ENCODE measurements around the gene SCCPDH. TPM values are rescaled to one million over a fixed set of nuclear protein-coding genes. Genes with fewer than 3 reads are reported as not detected.
A peak's percentile ranks its signal among the peaks of the same experiment; 100 is the strongest.

The SCCPDH gene
- total and polyA plus RNA-seq, 2 of the 13 experiments (the other 11 are each of a cell fraction or from before 2014, with no cell fraction given) = 36.7 to 62.3 TPM

DNA sequence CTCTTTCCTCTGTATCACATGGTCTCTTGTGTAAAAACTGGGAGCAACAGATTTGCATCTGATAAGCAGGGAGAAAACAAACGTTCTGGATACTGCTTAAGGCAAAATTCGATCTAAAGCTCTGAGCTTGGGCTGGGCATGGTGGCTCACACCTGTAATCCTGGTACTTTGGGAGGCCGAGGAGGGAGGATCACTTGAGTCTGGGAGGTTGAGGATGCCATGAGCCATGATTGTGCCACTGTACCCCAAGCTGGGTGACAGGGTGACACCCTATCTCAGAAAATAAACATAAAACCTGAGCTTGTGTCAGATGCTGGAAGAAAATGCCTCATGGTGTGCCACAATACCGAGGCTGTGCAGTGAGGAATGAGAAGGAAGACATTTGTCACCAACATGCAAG lies 73.9 kb downstream of the SCCPDH start:
- no peak overlapping the region for H3K27ac ChIP-seq (ENCODE audit: extremely low read length, insufficient read depth, low read length)
- FAIRE-seq (no peak), ATAC-seq (no peak), DNase-seq (ENCODE audit: low spot score) (no peak)
- ChIA-PET POLR2A (no interaction called here), CTCF (ENCODE audit: low intra/inter-chr PET ratio, low total read pairs) (no interaction called here)
- H3K9ac ChIP-seq (ENCODE audit: insufficient read depth, low read depth, low read length) = no peak overlapping the region; the same call in 1 of the 2 replicates
- H2AFZ ChIP-seq (ENCODE audit: low read length) = no peak overlapping the region
- no peak for TF ChIP-seq JDP2 (CRISPR knock-in tag; IDR thresholded peaks at IDR 0.05; ENCODE audit: borderline replicate concordance)
- TF ChIP-seq, protein P1, sequence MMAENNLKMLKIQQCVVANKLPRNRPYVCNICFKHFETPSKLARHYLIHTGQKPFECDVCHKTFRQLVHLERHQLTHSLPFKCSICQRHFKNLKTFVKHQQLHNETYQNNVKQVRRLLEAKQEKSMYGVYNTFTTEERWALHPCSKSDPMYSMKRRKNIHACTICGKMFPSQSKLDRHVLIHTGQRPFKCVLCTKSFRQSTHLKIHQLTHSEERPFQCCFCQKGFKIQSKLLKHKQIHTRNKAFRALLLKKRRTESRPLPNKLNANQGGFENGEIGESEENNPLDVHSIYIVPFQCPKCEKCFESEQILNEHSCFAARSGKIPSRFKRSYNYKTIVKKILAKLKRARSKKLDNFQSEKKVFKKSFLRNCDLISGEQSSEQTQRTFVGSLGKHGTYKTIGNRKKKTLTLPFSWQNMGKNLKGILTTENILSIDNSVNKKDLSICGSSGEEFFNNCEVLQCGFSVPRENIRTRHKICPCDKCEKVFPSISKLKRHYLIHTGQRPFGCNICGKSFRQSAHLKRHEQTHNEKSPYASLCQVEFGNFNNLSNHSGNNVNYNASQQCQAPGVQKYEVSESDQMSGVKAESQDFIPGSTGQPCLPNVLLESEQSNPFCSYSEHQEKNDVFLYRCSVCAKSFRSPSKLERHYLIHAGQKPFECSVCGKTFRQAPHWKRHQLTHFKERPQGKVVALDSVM (CRISPR knock-in tag; IDR thresholded peaks at IDR 0.05) = peak; percentile 64; the same call in 1 of the 2 replicates
- TF ChIP-seq ARNT2 (CRISPR knock-in tag; IDR thresholded peaks at IDR 0.05; ENCODE audit: low read depth) = no peak
- TF ChIP-seq, protein P2, sequence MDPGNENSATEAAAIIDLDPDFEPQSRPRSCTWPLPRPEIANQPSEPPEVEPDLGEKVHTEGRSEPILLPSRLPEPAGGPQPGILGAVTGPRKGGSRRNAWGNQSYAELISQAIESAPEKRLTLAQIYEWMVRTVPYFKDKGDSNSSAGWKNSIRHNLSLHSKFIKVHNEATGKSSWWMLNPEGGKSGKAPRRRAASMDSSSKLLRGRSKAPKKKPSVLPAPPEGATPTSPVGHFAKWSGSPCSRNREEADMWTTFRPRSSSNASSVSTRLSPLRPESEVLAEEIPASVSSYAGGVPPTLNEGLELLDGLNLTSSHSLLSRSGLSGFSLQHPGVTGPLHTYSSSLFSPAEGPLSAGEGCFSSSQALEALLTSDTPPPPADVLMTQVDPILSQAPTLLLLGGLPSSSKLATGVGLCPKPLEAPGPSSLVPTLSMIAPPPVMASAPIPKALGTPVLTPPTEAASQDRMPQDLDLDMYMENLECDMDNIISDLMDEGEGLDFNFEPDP (CRISPR knock-in tag; conservative IDR thresholded peaks at IDR 0.05) = no peak
- TF ChIP-seq ARHGAP35 (CRISPR knock-in tag; IDR thresholded peaks at IDR 0.05; ENCODE audit: borderline replicate concordance) = no peak
- no peak for TF ChIP-seq RARA (CRISPR knock-in tag; IDR thresholded peaks at IDR 0.05)
- TF ChIP-seq, protein P3, sequence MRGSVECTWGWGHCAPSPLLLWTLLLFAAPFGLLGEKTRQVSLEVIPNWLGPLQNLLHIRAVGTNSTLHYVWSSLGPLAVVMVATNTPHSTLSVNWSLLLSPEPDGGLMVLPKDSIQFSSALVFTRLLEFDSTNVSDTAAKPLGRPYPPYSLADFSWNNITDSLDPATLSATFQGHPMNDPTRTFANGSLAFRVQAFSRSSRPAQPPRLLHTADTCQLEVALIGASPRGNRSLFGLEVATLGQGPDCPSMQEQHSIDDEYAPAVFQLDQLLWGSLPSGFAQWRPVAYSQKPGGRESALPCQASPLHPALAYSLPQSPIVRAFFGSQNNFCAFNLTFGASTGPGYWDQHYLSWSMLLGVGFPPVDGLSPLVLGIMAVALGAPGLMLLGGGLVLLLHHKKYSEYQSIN (CRISPR knock-in tag; IDR thresholded peaks at IDR 0.05; ENCODE audit: borderline replicate concordance) = no peak
- no peak for TF ChIP-seq MED1 (CRISPR knock-in tag; IDR thresholded peaks at IDR 0.05)
- H3K36me3 ChIP-seq (replicated peaks in 1 of 2; ENCODE audit: control insufficient read depth in 1 of 2, insufficient read depth in 2 of 2, low read length in 2 of 2) = no peaks in the 10 kb centered on the region
- in situ Hi-C loops (cut with HindIII; ENCODE audit: extremely low pct_ligation_motif_present, low pct_unique_long_range_greater_than_20kb) = no loop called here
- intact Hi-C loops (cut with micrococcal nuclease; ENCODE audit: unreplicated experiment) = no loop called here
- peak overlapping the region; percentile 46; the same call in 1 of the 2 replicates for H3K4me2 ChIP-seq (ENCODE audit: low read depth, low read length)
- H3K4me1 ChIP-seq (ENCODE audit: insufficient read depth, low read length) = peaks cover 66% of the 10 kb centered on the region
- peaks cover 3 to 49% of the 10 kb centered on the region in 2 experiments; a peak in 4 of 5 replicates for H3K27me3 ChIP-seq (ENCODE audit: control insufficient read depth in 1 of 2, insufficient read depth in 2 of 2, low read length in 2 of 2)
- no peaks in the 10 kb centered on the region; the same call in 1 of the 2 replicates for H4K20me1 ChIP-seq (ENCODE audit: insufficient read depth, low read length)
- H3K4me3 ChIP-seq (replicated peaks in 1 of 3; ENCODE audit: insufficient read depth in 1 of 3, low read depth in 2 of 3, low read length in 3 of 3) = no peak overlapping the region; a peak in 1 of 6 replicates
- 49% methylated on average over 4 of the region's 4 CpGs for WGBS (ENCODE audit: low lambda C conversion rate)
- H3K79me2 ChIP-seq (ENCODE audit: insufficient read depth, low read length) = no peaks in the 10 kb centered on the region
- BruUV-seq (replicated peaks) = no TSS peak
- no peaks in the 10 kb centered on the region for H3K9me3 ChIP-seq (ENCODE audit: low read length)

Data from HepG2 (cell line).